Esophagus muscularis mucosa (tissue), 4 donors: Measurements from ENCODE around the gene PALS2. TPM values are rescaled to one million over a fixed set of nuclear protein-coding genes. Genes with fewer than 3 reads are reported as not detected.

Experiments used
- DNase-seq: peaks from one replicate; pipeline ENCODE4 v3.0.0-alpha.2; 2017; ENCODE audit errors: extremely low spot score
- H3K27ac ChIP-seq, 4 donors: fragments of 200-600 bp; sonication (generic); replicated peaks in 1 of 4; 1 replicate in 3 of 4; 2 replicates in 1 of 4; pipeline ENCODE4 v1.5.1; 2016 to 2019; ENCODE audit warnings: mild to moderate bottlenecking in 1 of 4
- H3K27me3 ChIP-seq, 4 donors: fragments of 200-600 bp; sonication (generic); one replicate each; pipeline versions ENCODE4 v1.5.1 to v1.6.0; 2016 to 2019
- H3K36me3 ChIP-seq, 4 donors: fragments of 200-600 bp; sonication (generic); one replicate each; pipeline ENCODE4 v1.5.1; 2016 to 2019
- H3K4me1 ChIP-seq, 4 donors: fragments of 200-600 bp; sonication (generic); one replicate each; pipeline ENCODE4 v1.5.1; 2016 to 2019
- H3K4me3 ChIP-seq, 4 donors: fragments of 200-600 bp; sonication (generic); 1 replicate in 2 of 4; 2 replicates in 2 of 4; pipeline ENCODE4 v1.5.1; 2016 to 2019; ENCODE audit warnings: mild to moderate bottlenecking in 4 of 4, moderate library complexity in 1 of 4
- H3K9me3 ChIP-seq, 4 donors: fragments of 200-600 bp; sonication (generic); 1 replicate in 3 of 4; 2 replicates in 1 of 4; pipeline ENCODE4 v1.5.1; 2016 to 2019
- CTCF ChIP-seq, 3 experiments: fragments of 200-600 bp in 2 of 3; fragments of 450-650 bp in 1 of 3; sonication (generic) in 2 of 3; IDR thresholded peaks; one replicate each; pipeline ENCODE4 v1.5.1; 2017 to 2019; ENCODE audit warnings: antibody characterized with exemption in 3 of 3, mild to moderate bottlenecking in 2 of 3, moderate library complexity in 1 of 3
- EP300 ChIP-seq: sonication (generic); formaldehyde crosslinking; IDR thresholded peaks from one replicate; pipeline ENCODE4 v1.6.1; 2017; ENCODE audit warnings: antibody characterized with exemption
- POLR2A ChIP-seq: fragments of 450-650 bp; IDR thresholded peaks from one replicate; pipeline ENCODE4 v1.6.1; 2017; ENCODE audit warnings: antibody characterized with exemption, moderate library complexity, mild to moderate bottlenecking, low read depth
- POLR2AphosphoS5 ChIP-seq, 2 donors: sonication (generic); formaldehyde crosslinking; IDR thresholded peaks; one replicate each; pipeline ENCODE4 v1.6.1; 2017; ENCODE audit warnings: antibody characterized with exemption in 2 of 2
- WGBS: methylation state at CpG from one replicate; pipeline ENCODE4 v1.1.5; 2018; 5-methylcytosine and 5-hydroxymethylcytosine counted together
- intact Hi-C: fragments of 100-400 bp; cut with DNase I; formaldehyde crosslinking; loops from one replicate; pipeline ENCODE4 v1.15.1; 2023
- total RNA-seq, 4 donors: library from RNA; depleted of rRNA; stranded (reverse); fragments of >200 nt; gene quantifications; one replicate each; pipeline versions ENCODE4 v1.1.0 to v1.2.1, GENCODE V29; 2016

PALS2 gene
- total RNA-seq = 10 to 100 TPM in 3 of 4 donors, 1 to 10 TPM in 1; 9.0 to 16.3 (median 12.4) TPM

- TF ChIP-seq POLR2AphosphoS5 (IDR thresholded peaks at IDR 0.05) (peak in 1 of 2 donors; percentile 38), CTCF (IDR thresholded peaks at IDR 0.05) (no peak)
- Histone ChIP-seq H3K4me1 (peaks cover 5 to 23% (median 14%) of the 10 kb centered on the region in 4 donors), H3K36me3 (no peaks in the 10 kb centered on the region), H3K9me3 (no peaks in the 10 kb centered on the region), H3K27ac (peak within 1 kb of the TSS; percentile 77 to 90 (median 83)), H3K4me3 (peak within 1 kb of the TSS; percentile 75 to 91 (median 78)), H3K27me3 (peaks cover 0 to 4% (median 0%) of the 10 kb centered on the region in 4 donors)
- intact Hi-C loops = no loop called here
- WGBS = 0% methylated on average over 44 of the region's 69 CpGs
- no peak for DNase-seq
Measured at GRCh38 chr7:24572997-24573553, at the start of gene PALS2. Gene PALS2 (plus strand): TSS chr7:24573452. CDS start chr7:24623668, 50,216 bp downstream.

GRCh38 chr7:24531255-24531654, 42.0 kb upstream of the PALS2 start:
- no peaks in the 10 kb centered on the region for H3K27me3 ChIP-seq
- no peaks in the 10 kb centered on the region for H3K36me3 ChIP-seq
- TF ChIP-seq CTCF (IDR thresholded peaks at IDR 0.05) = no peak
- no peak for TF ChIP-seq POLR2AphosphoS5 (IDR thresholded peaks at IDR 0.05)
- no peak for TF ChIP-seq POLR2A
- no peak for TF ChIP-seq EP300
- H3K4me3 ChIP-seq = no peak overlapping the region
- no peaks in the 10 kb centered on the region for H3K4me1 ChIP-seq
- no peak overlapping the region for H3K27ac ChIP-seq
- H3K9me3 ChIP-seq = no peaks in the 10 kb centered on the region
- intact Hi-C loops = no loop called here
- no peak for DNase-seq
- WGBS = 88% methylated on average over 4 of the region's 4 CpGs

- intact Hi-C loops = no loop called here
- 57% methylated on average over 2 of the region's 2 CpGs for WGBS
- TF ChIP-seq EP300 (no peak), POLR2A (no peak), CTCF (IDR thresholded peaks at IDR 0.05) (no peak), POLR2AphosphoS5 (IDR thresholded peaks at IDR 0.05) (no peak)
Measured at GRCh38 chr7:24536682-24537081, 36.6 kb upstream of the PALS2 start.

GRCh38 chr7:24540956-24541355, 32.3 kb upstream of the PALS2 start:
- TF ChIP-seq CTCF (IDR thresholded peaks at IDR 0.05) (no peak), POLR2A (no peak), EP300 (no peak), POLR2AphosphoS5 (IDR thresholded peaks at IDR 0.05) (no peak)
- Histone ChIP-seq H3K4me3 (no peak overlapping the region), H3K4me1 (no peaks in the 10 kb centered on the region), H3K27ac (no peak overlapping the region), H3K9me3 (no peaks in the 10 kb centered on the region), H3K36me3 (no peaks in the 10 kb centered on the region), H3K27me3 (peaks cover 0 to 6% (median 0%) of the 10 kb centered on the region in 4 donors)
- DNase-seq = no peak
- WGBS = 74% methylated on average over 7 of the region's 7 CpGs
- intact Hi-C loops = no loop called here

More at GRCh38 chr7:24536682-24537081, 36.6 kb upstream of the PALS2 start:
- no peaks in the 10 kb centered on the region for H3K27me3 ChIP-seq
- no peak overlapping the region for H3K27ac ChIP-seq
- no peaks in the 10 kb centered on the region for H3K4me1 ChIP-seq
- no peaks in the 10 kb centered on the region for H3K36me3 ChIP-seq
- no peaks in the 10 kb centered on the region for H3K9me3 ChIP-seq
- DNase-seq = no peak
- no peak overlapping the region for H3K4me3 ChIP-seq

GRCh38 chr7:24545215-24545614, 28.0 kb upstream of the PALS2 start:
- no peak overlapping the region for H3K4me3 ChIP-seq
- DNase-seq = no peak
- H3K36me3 ChIP-seq = no peaks in the 10 kb centered on the region
- H3K9me3 ChIP-seq = no peaks in the 10 kb centered on the region
- intact Hi-C loops = no loop called here
- TF ChIP-seq CTCF (IDR thresholded peaks at IDR 0.05) = no peak
- peaks cover 0 to 6% (median 0%) of the 10 kb centered on the region in 4 donors for H3K27me3 ChIP-seq
- no peaks in the 10 kb centered on the region for H3K4me1 ChIP-seq
- H3K27ac ChIP-seq = no peak overlapping the region
